GM12878 (cell line): ENCODE results near the gene PIP5K1A. TPM values are rescaled to one million over a fixed set of nuclear protein-coding genes. Genes with fewer than 3 reads are reported as not detected.

Experiments used
- ATF7 ChIP-seq: fragments of 450-650 bp; IDR thresholded peaks from 2 replicates; pipeline ENCODE4 v1.6.1; 2016; ENCODE audit warnings: low read depth, mild to moderate bottlenecking
- BCL11A ChIP-seq: IDR thresholded peaks from 2 replicates; pipeline ENCODE4 v1.6.1; 2011; ENCODE audit warnings: low read depth, low read length
- BRCA1 ChIP-seq: IDR thresholded peaks from 2 replicates; pipeline ENCODE4 v1.6.1; 2011; ENCODE audit warnings: low read depth, low read length, improper control_type of control experiment
- CBFB ChIP-seq: IDR thresholded peaks from 2 replicates; pipeline ENCODE4 v1.6.1; 2016; ENCODE audit warnings: antibody characterized with exemption, low read depth
- EP300 ChIP-seq, 2 experiments: fragments of 150-350 bp in 1 of 2; IDR thresholded peaks; 2 replicates each; pipeline ENCODE4 v1.6.1; 2011 to 2012; ENCODE audit warnings: low read depth in 2 of 2, low read length in 2 of 2, borderline replicate concordance in 1 of 2, improper control_type of control experiment in 1 of 2, inconsistent platforms in 1 of 2; ENCODE audit not compliant: control insufficient read depth in 1 of 2
- FOXK2 ChIP-seq: fragments of 450-650 bp; IDR thresholded peaks from 2 replicates; pipeline ENCODE4 v1.6.1; 2017; ENCODE audit warnings: mild to moderate bottlenecking, moderate library complexity
- HCFC1 ChIP-seq: fragments of 150-350 bp; IDR thresholded peaks from 2 replicates; pipeline ENCODE4 v1.6.1; 2014; ENCODE audit warnings: low read length
- HDGF ChIP-seq: fragments of 450-650 bp; IDR thresholded peaks from 2 replicates; pipeline ENCODE4 v1.6.1; 2016; ENCODE audit warnings: antibody characterized with exemption
- JUND ChIP-seq: IDR thresholded peaks from 2 replicates; pipeline ENCODE4 v1.6.1; 2012; ENCODE audit warnings: low read depth, mild to moderate bottlenecking, low read length, improper control_type of control experiment, moderate library complexity
- MYB ChIP-seq: fragments of 150-350 bp; IDR thresholded peaks from 2 replicates; pipeline ENCODE4 v1.6.1; 2014; ENCODE audit warnings: mild to moderate bottlenecking, low read depth, low read length, borderline replicate concordance
- NFXL1 ChIP-seq: fragments of 450-650 bp; IDR thresholded peaks from 2 replicates; pipeline ENCODE4 v1.6.1; 2017; ENCODE audit warnings: antibody characterized with exemption, mild to moderate bottlenecking, borderline replicate concordance
- NFYA ChIP-seq: IDR thresholded peaks from 2 replicates; pipeline ENCODE4 v1.6.1; 2011; ENCODE audit warnings: low read depth, mild to moderate bottlenecking, low read length, improper control_type of control experiment, borderline replicate concordance
- NFYB ChIP-seq: IDR thresholded peaks from 2 replicates; pipeline ENCODE4 v1.6.1; 2011; ENCODE audit warnings: low read depth, mild to moderate bottlenecking, low read length, improper control_type of control experiment, moderate library complexity; ENCODE audit not compliant: insufficient read depth
- NR2C2 ChIP-seq: IDR thresholded peaks from 2 replicates; pipeline ENCODE4 v1.6.1; 2011; ENCODE audit warnings: borderline replicate concordance, low read depth; ENCODE audit not compliant: control insufficient read depth, insufficient read length
- POLR2AphosphoS2 ChIP-seq: IDR thresholded peaks from 2 replicates; pipeline ENCODE4 v1.6.1; 2011; ENCODE audit warnings: low read depth, mild to moderate bottlenecking, low read length, improper control_type of control experiment, moderate library complexity
- RAD21 ChIP-seq: IDR thresholded peaks from 2 replicates; pipeline ENCODE4 v1.6.1; 2011; ENCODE audit warnings: mild to moderate bottlenecking, low read depth, low read length, moderate library complexity; ENCODE audit not compliant: insufficient read depth
- RCOR1 ChIP-seq: conservative IDR thresholded peaks from 2 replicates; pipeline ENCODE4 v1.6.1; 2012; ENCODE audit warnings: low read depth, low read length, improper control_type of control experiment
- SIN3A ChIP-seq: IDR thresholded peaks from 2 replicates; pipeline ENCODE4 v1.6.1; 2012; ENCODE audit warnings: low read depth, low read length, improper control_type of control experiment
- SMC3 ChIP-seq: IDR thresholded peaks from 2 replicates; pipeline ENCODE4 v1.6.1; 2011; ENCODE audit warnings: low read length, improper control_type of control experiment, borderline replicate concordance
- ZZZ3 ChIP-seq: IDR thresholded peaks from 2 replicates; pipeline ENCODE4 v1.6.1; 2011; ENCODE audit warnings: low read depth; ENCODE audit not compliant: control insufficient read depth, insufficient read length
- polyA plus RNA-seq, 11 experiments: library from polyadenylated mRNA; depleted of rRNA in 4 of 11; unstranded in 6 of 11; stranded (reverse) in 5 of 11; fragments of >200 nt; fragmentation: Nextera tagmentation in 4 of 11; fragmentation: Illumina TruSeq in 1 of 11; extraction: Ambion mirVana in 4 of 11; extraction: Trizol in 1 of 11; gene quantifications; 1 replicate in 1 of 11; 2 replicates in 10 of 11; pipeline versions ENCODE4 v1.2.1 to v1.2.3, GENCODE V29; 2011 to 2016; ENCODE audit warnings: inconsistent platforms in 2 of 11, missing spikeins in 2 of 11, low read depth in 1 of 11
- total RNA-seq, 4 experiments: library from RNA; depleted of rRNA in 3 of 4; stranded (reverse); fragments of >200 nt in 3 of 4; fragmentation: Illumina TruSeq in 1 of 4; extraction: Trizol in 1 of 4; gene quantifications; 2 replicates each; pipeline versions ENCODE4 v1.2.1 to v1.2.3, GENCODE V29; 2013 to 2021
- TF ChIP-seq, protein P1 (sequence below): fragments of 450-650 bp; IDR thresholded peaks from 2 replicates; pipeline ENCODE4 v1.6.1; 2016; ENCODE audit warnings: mild to moderate bottlenecking, moderate library complexity, borderline replicate concordance
- TF ChIP-seq, protein P2 (sequence below), 3 experiments: IDR thresholded peaks in 2 of 3; conservative IDR thresholded peaks in 1 of 3; 2 replicates each; pipeline ENCODE4 v1.5.1; 2011; ENCODE audit warnings: low read depth in 3 of 3, low read length in 3 of 3, mild to moderate bottlenecking in 3 of 3, control low read depth in 2 of 3, moderate library complexity in 2 of 3, inconsistent platforms in 1 of 3, mixed read lengths in 1 of 3; ENCODE audit not compliant: control insufficient read depth in 2 of 3, insufficient read depth in 1 of 3; ENCODE audit errors: extremely low read depth in 1 of 3
- TF ChIP-seq, protein P3 (sequence below): IDR thresholded peaks from 2 replicates; pipeline ENCODE4 v1.6.1; 2011; ENCODE audit warnings: low read depth, mild to moderate bottlenecking, low read length, moderate library complexity, borderline replicate concordance; ENCODE audit errors: extremely low read depth

PIP5K1A gene
- total and polyA plus RNA-seq, 10 of the 15 experiments (the other 5 are each of a cell fraction or from before 2014, with no cell fraction given): 4.5 to 114 (median 51.5) TPM

DNA sequence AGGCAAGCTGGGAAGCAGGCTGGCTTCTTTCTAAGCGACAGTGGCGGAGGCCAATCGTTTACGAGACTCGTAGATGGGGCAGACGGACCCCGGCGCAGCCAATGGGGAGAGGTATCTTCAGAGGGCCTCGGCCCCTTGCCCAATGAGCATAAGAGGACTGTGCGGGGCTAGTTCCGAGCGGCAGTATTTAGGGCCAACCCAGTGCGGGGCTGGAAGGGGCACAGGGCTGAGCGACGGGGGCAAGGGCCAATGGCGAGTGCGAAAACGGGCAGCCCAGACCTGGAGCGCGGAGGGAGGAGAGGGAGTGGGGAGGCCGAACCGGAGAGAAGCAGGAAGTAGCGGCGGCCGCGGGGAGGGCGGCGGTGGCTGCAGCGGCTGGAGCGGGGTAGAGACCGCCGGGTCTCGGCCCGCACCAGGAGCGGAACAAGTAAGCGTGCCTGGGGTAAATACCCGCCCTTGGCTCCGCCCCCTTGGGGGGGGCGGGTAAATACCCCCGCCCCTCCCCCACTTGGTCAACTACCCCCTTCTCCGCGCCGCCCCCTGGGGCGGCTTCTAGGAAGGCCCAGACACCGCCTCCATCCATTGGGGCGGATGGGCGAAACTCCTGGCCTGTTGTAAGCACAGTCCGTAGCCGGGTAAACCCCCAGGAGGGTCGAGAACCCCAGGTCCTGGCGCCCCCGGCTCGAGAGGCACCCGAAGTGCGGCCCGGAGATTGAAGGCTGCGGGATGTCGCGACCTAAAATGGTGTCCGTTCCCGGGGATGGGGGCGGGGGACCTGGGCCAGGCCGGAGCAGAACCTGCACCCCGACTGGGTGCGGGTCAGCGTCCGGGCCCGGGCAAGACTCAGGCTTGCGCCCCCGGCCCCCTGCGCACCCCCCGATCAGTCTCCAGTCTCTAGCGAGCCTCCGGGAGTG lies 83.9 kb downstream of the PIP5K1A start, which contains the start of gene ZNF687 (continued):
- TF ChIP-seq, protein P1, sequence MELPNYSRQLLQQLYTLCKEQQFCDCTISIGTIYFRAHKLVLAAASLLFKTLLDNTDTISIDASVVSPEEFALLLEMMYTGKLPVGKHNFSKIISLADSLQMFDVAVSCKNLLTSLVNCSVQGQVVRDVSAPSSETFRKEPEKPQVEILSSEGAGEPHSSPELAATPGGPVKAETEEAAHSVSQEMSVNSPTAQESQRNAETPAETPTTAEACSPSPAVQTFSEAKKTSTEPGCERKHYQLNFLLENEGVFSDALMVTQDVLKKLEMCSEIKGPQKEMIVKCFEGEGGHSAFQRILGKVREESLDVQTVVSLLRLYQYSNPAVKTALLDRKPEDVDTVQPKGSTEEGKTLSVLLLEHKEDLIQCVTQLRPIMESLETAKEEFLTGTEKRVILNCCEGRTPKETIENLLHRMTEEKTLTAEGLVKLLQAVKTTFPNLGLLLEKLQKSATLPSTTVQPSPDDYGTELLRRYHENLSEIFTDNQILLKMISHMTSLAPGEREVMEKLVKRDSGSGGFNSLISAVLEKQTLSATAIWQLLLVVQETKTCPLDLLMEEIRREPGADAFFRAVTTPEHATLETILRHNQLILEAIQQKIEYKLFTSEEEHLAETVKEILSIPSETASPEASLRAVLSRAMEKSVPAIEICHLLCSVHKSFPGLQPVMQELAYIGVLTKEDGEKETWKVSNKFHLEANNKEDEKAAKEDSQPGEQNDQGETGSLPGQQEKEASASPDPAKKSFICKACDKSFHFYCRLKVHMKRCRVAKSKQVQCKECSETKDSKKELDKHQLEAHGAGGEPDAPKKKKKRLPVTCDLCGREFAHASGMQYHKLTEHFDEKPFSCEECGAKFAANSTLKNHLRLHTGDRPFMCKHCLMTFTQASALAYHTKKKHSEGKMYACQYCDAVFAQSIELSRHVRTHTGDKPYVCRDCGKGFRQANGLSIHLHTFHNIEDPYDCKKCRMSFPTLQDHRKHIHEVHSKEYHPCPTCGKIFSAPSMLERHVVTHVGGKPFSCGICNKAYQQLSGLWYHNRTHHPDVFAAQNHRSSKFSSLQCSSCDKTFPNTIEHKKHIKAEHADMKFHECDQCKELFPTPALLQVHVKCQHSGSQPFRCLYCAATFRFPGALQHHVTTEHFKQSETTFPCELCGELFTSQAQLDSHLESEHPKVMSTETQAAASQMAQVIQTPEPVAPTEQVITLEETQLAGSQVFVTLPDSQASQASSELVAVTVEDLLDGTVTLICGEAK: peak; percentile 46; the same call in 1 of the 2 replicates
- TF ChIP-seq RAD21 (no peak), SIN3A (0 out of 2 replicates have a peak, but pooled peaks have one; percentile 0), RCOR1 (0 out of 2 replicates have a peak, but pooled peaks have one; percentile 49), SMC3 (no peak), ZZZ3 (no peak), FOXK2 (peak; percentile 82), POLR2AphosphoS2 (0 out of 2 replicates have a peak, but pooled peaks have one; percentile 65), MYB (no peak), HDGF (peak; percentile 97), EP300 (IDR thresholded peaks at IDR 0.05; ENCODE audit: borderline replicate concordance in 1 of 2, control insufficient read depth in 1 of 2, low read depth in 2 of 2, low read length in 2 of 2) (0 out of 4 replicates have a peak, but pooled peaks of 1 of the 2 experiments have one; percentile 4), BCL11A (peak; percentile 6; the same call in 1 of the 2 replicates), HCFC1 (peak; percentile 32; the same call in 1 of the 2 replicates), CBFB (no peak), NFYB (peak; percentile 96), BRCA1 (0 out of 2 replicates have a peak, but pooled peaks have one; percentile 22), NFYA (peak; percentile 41; the same call in 1 of the 2 replicates), JUND (no peak), NR2C2 (no peak), NFXL1 (no peak), ATF7 (no peak)
- TF ChIP-seq, protein P2, sequence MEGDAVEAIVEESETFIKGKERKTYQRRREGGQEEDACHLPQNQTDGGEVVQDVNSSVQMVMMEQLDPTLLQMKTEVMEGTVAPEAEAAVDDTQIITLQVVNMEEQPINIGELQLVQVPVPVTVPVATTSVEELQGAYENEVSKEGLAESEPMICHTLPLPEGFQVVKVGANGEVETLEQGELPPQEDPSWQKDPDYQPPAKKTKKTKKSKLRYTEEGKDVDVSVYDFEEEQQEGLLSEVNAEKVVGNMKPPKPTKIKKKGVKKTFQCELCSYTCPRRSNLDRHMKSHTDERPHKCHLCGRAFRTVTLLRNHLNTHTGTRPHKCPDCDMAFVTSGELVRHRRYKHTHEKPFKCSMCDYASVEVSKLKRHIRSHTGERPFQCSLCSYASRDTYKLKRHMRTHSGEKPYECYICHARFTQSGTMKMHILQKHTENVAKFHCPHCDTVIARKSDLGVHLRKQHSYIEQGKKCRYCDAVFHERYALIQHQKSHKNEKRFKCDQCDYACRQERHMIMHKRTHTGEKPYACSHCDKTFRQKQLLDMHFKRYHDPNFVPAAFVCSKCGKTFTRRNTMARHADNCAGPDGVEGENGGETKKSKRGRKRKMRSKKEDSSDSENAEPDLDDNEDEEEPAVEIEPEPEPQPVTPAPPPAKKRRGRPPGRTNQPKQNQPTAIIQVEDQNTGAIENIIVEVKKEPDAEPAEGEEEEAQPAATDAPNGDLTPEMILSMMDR (IDR thresholded peaks at IDR 0.05 in 2 of 3, conservative IDR thresholded peaks at IDR 0.05 in 1 of 3; ENCODE audit: control insufficient read depth in 2 of 3, extremely low read depth in 1 of 3, insufficient read depth in 1 of 3, low read depth in 3 of 3, low read length in 3 of 3): no peak
- TF ChIP-seq, protein P3, sequence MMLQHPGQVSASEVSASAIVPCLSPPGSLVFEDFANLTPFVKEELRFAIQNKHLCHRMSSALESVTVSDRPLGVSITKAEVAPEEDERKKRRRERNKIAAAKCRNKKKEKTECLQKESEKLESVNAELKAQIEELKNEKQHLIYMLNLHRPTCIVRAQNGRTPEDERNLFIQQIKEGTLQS: no peak
